HG02759 (cell line): ENCODE results near the gene LRRK2.
A peak's percentile ranks its signal among the peaks of the same experiment; 100 is the strongest.

Experiments
- ATAC-seq: cut with Tn5 transposase; IDR thresholded peaks from one replicate; pipeline ENCODE4 v1.9.1; 2021; ENCODE audit warnings: mild to moderate bottlenecking, moderate library complexity; ENCODE audit not compliant: unreplicated experiment

Gene LRRK2

GRCh38 chr12:40224439-40225291, at the start of gene LRRK2:
TSS of gene LRRK2 (plus strand) at chr12:40224997. CDS start at chr12:40225132, 135 bp downstream.
- peak; percentile 69 for ATAC-seq

GRCh38 chr12:40175045-40175444, 49.8 kb upstream of the LRRK2 start:
- no peak for ATAC-seq

GRCh38 chr12:40175489-40175888, 49.3 kb upstream of the LRRK2 start:
- ATAC-seq: no peak

- no peak for ATAC-seq
These were observed 46.1 kb upstream of the LRRK2 start for GRCh38 chr12:40178701-40179100.

- ATAC-seq: no peak
These were observed 43.3 kb upstream of the LRRK2 start for GRCh38 chr12:40181490-40181889.

- ATAC-seq: no peak
These were observed 41.1 kb upstream of the LRRK2 start for GRCh38 chr12:40183715-40184114.

- no peak for ATAC-seq
These were observed 40.1 kb upstream of the LRRK2 start for GRCh38 chr12:40184493-40185302.

GRCh38 chr12:40185303-40185693, 39.5 kb upstream of the LRRK2 start:
- no peak for ATAC-seq

- ATAC-seq: no peak
These were observed 36.1 kb upstream of the LRRK2 start for GRCh38 chr12:40188558-40189320.

GRCh38 chr12:40192704-40193255, 32.0 kb upstream of the LRRK2 start:
- peak; percentile 98 for ATAC-seq

- no peak for ATAC-seq
These were observed 30.0 kb upstream of the LRRK2 start for GRCh38 chr12:40194846-40195245.

- ATAC-seq: no peak
These were observed 27.2 kb upstream of the LRRK2 start for GRCh38 chr12:40197590-40197989.

- no peak for ATAC-seq
These were observed 26.2 kb upstream of the LRRK2 start for GRCh38 chr12:40198601-40199000.

GRCh38 chr12:40202095-40203059, 22.4 kb upstream of the LRRK2 start:
- ATAC-seq: peak; percentile 30

GRCh38 chr12:40203060-40203430, 21.8 kb upstream of the LRRK2 start:
- peak; percentile 59 for ATAC-seq

GRCh38 chr12:40204337-40204736, 20.5 kb upstream of the LRRK2 start:
- no peak for ATAC-seq

GRCh38 chr12:40207551-40207950, 17.2 kb upstream of the LRRK2 start:
- ATAC-seq: no peak

- ATAC-seq: peak; percentile 97
These were observed 15.9 kb upstream of the LRRK2 start for GRCh38 chr12:40208707-40209446.

- no peak for ATAC-seq
These were observed 14.9 kb upstream of the LRRK2 start for GRCh38 chr12:40209886-40210285.
